Glutamatergic neuron (in vitro differentiated cells): ENCODE data around the gene LRP10. TPM values are rescaled to one million over a fixed set of nuclear protein-coding genes. Genes with fewer than 3 reads are reported as not detected.
"Not testable (repeated sequence)": the region's sequence is repeated elsewhere in the genome, so short reads cannot be mapped to it uniquely, and the experiment has no call there.

Experiments used
- DNase-seq: peaks from one replicate; pipeline ENCODE4 v3.0.0; 2022
- H3K27ac Mint-ChIP-seq: one replicate; pipeline ENCODE4 v1.8.0; 2020; ENCODE audit warnings: mild to moderate bottlenecking, mixed read lengths, inconsistent platforms; ENCODE audit not compliant: unreplicated experiment
- H3K27me3 Mint-ChIP-seq: one replicate; pipeline ENCODE4 v1.8.0; 2020; ENCODE audit warnings: mild to moderate bottlenecking, moderate library complexity, mixed read lengths, inconsistent platforms; ENCODE audit not compliant: unreplicated experiment
- H3K36me3 Mint-ChIP-seq: one replicate; pipeline ENCODE4 v1.8.0; 2020; ENCODE audit warnings: mild to moderate bottlenecking, mixed read lengths, inconsistent platforms; ENCODE audit not compliant: unreplicated experiment
- H3K4me1 Mint-ChIP-seq: one replicate; pipeline ENCODE4 v1.8.0; 2020; ENCODE audit warnings: mild to moderate bottlenecking, low read depth, mixed read lengths, inconsistent platforms; ENCODE audit not compliant: unreplicated experiment
- H3K4me3 Mint-ChIP-seq: one replicate; pipeline ENCODE4 v1.8.0; 2020; ENCODE audit warnings: mild to moderate bottlenecking, mixed read lengths, inconsistent platforms; ENCODE audit not compliant: unreplicated experiment
- H3K9me3 Mint-ChIP-seq: one replicate; pipeline ENCODE4 v1.8.0; 2020; ENCODE audit warnings: mild to moderate bottlenecking, moderate library complexity, mixed read lengths, inconsistent platforms; ENCODE audit not compliant: unreplicated experiment
- CTCF ChIP-seq: fragments of 200-600 bp; sonication (generic); IDR thresholded peaks from one replicate; pipeline ENCODE4 v1.5.0; 2021; ENCODE audit not compliant: partially characterized antibody, unreplicated experiment
- long read RNA-seq: library from polyadenylated mRNA; unstranded; transcript quantifications from one replicate; pipeline ENCODE4 v2.0.0, GENCODE V29; 2020; ENCODE audit not compliant: unreplicated experiment
- total RNA-seq: library from RNA; stranded (reverse); fragmentation: NEBNext Ultra II Directional; extraction: Animal tissue kit (Norgen Biotek cat#: 25700); gene quantifications from one replicate; pipeline ENCODE4 v1.2.1, GENCODE V29; 2021; ENCODE audit not compliant: unreplicated experiment

LRP10 gene, protein sequence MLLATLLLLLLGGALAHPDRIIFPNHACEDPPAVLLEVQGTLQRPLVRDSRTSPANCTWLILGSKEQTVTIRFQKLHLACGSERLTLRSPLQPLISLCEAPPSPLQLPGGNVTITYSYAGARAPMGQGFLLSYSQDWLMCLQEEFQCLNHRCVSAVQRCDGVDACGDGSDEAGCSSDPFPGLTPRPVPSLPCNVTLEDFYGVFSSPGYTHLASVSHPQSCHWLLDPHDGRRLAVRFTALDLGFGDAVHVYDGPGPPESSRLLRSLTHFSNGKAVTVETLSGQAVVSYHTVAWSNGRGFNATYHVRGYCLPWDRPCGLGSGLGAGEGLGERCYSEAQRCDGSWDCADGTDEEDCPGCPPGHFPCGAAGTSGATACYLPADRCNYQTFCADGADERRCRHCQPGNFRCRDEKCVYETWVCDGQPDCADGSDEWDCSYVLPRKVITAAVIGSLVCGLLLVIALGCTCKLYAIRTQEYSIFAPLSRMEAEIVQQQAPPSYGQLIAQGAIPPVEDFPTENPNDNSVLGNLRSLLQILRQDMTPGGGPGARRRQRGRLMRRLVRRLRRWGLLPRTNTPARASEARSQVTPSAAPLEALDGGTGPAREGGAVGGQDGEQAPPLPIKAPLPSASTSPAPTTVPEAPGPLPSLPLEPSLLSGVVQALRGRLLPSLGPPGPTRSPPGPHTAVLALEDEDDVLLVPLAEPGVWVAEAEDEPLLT
- total RNA-seq, result 15.1 TPM
- long read RNA-seq, full-length matches to known transcripts, result 4 of 8 reads
- long read RNA-seq, partial matches to known transcripts, result 2 of 8 reads
- long read RNA-seq, other reads (novel, unspliced or antisense), result 2 of 8 reads

DNA sequence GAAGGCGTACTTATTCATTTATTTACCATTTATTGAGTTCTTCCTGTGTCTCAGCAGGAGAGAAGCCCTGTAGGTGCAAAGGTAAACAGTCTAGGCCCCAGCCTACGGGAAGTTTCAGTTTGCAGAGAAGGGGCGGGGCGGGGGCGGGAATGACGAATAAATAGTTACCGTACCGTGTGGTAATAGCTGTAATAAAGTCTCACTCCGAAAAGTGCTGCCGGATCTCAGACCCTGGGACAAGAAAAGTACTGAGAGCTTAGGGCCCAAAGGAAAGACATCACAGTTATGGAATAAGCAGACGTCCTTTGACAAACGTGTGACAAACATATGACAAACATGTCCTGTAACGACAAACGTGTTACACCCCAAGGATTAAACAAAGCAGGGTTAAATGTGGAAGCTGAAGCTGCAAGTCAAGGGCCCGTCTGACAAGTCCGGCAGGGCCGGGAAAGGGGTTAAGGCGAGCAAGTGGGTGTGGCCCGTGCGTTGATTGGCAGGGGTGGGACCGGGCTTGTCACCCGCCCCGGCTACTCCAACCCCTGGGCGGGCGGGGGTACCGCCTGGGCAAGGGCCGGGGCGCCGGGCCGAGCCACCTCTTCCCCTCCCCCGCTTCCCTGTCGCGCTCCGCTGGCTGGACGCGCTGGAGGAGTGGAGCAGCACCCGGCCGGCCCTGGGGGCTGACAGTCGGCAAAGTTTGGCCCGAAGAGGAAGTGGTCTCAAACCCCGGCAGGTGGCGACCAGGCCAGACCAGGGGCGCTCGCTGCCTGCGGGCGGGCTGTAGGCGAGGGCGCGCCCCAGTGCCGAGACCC is at the start of gene LRP10:
LRP10 (plus strand) TSS at position 517 of the 809 bp plus-strand sequence. CDS start 564 bp downstream, outside the sequence.
- peak within 1 kb of the TSS; percentile 80 for H3K27ac Mint-ChIP-seq
- peak; percentile 89 for DNase-seq
- peak within 1 kb of the TSS; percentile 87 for H3K4me3 Mint-ChIP-seq
- peaks cover 10% of the 10 kb centered on the region for H3K4me1 Mint-ChIP-seq
- H3K27me3 Mint-ChIP-seq, result peaks cover 3% of the 10 kb centered on the region
- peaks cover 4% of the 10 kb centered on the region for H3K9me3 Mint-ChIP-seq
- TF ChIP-seq CTCF, result no peak
- H3K36me3 Mint-ChIP-seq, result no peaks in the 10 kb centered on the region

GRCh38 chr14:22822016-22822570 is 49.4 kb upstream of the LRP10 start:
- no peaks in the 10 kb centered on the region for H3K27me3 Mint-ChIP-seq
- no peak for DNase-seq
- H3K27ac Mint-ChIP-seq, result no peak overlapping the region
- TF ChIP-seq CTCF, result no peak
- H3K4me1 Mint-ChIP-seq, result peaks cover 7% of the 10 kb centered on the region
- no peaks in the 10 kb centered on the region for H3K9me3 Mint-ChIP-seq
- H3K4me3 Mint-ChIP-seq, result peak overlapping the region; percentile 70
- no peaks in the 10 kb centered on the region for H3K36me3 Mint-ChIP-seq

GRCh38 chr14:22822571-22823098 is 48.9 kb upstream of the LRP10 start:
- peaks cover 7% of the 10 kb centered on the region for H3K4me1 Mint-ChIP-seq
- no peaks in the 10 kb centered on the region for H3K9me3 Mint-ChIP-seq
- peak overlapping the region; percentile 80 for H3K4me3 Mint-ChIP-seq
- peak; percentile 78 for TF ChIP-seq CTCF
- H3K27ac Mint-ChIP-seq, result no peak overlapping the region
- peak; percentile 83 for DNase-seq
- H3K36me3 Mint-ChIP-seq, result no peaks in the 10 kb centered on the region
- H3K27me3 Mint-ChIP-seq, result no peaks in the 10 kb centered on the region

DNA sequence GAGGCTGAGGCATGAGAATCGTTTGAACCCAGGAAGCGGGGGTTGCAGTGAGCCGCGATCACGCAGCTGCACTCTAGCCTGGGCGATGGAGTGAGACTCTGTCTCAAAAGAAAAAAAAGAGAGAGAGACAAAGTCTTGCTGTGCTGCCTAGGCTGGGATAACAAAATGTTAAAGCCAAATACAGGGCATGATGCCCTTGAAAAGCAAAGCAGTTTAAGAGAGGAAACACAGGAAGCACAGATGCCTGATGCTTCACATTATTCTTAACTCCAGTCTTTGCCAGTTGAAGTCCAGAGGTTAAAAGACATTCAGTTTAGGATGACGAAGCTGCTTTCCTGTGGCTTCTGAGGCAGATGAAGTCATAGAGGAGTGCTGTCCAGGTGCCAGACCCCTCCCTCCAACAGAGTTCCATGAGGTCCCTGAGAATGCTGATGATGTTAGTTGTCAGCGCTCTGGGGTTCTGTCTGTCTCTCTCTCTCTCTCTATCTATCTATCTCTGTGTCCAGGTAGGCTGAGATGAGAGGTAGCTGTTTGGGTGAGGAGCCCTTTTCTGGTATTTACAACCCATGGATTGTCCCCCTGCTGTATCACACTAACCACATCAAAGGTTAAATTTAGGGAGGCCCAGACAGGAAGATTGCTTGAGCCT is 46.7 kb upstream of the LRP10 start:
- Mint-ChIP-seq H3K36me3 (no peaks in the 10 kb centered on the region), H3K27ac (no peak overlapping the region), H3K4me3 (no peak overlapping the region), H3K4me1 (peaks cover 11% of the 10 kb centered on the region), H3K9me3 (peaks cover 3% of the 10 kb centered on the region), H3K27me3 (peaks cover 3% of the 10 kb centered on the region)
- no peak for DNase-seq
- TF ChIP-seq CTCF, result no peak

- H3K9me3 Mint-ChIP-seq, H3K36me3 Mint-ChIP-seq, H3K27me3 Mint-ChIP-seq, DNase-seq: not testable (repeated sequence)
- peak overlapping the region; percentile 86 for H3K4me3 Mint-ChIP-seq
- peak overlapping the region; percentile 91 for H3K27ac Mint-ChIP-seq
- peaks cover 10% of the 10 kb centered on the region for H3K4me1 Mint-ChIP-seq
Observed at GRCh38 chr14:22829076-22829660, 42.4 kb upstream of the LRP10 start.
